ENCODE results near the gene ANKRD10.

GRCh38 chr13:110921209-110921608 lies 6.3 kb upstream of the ANKRD10 start:
- TF ChIP-seq NFRKB (IDR thresholded peaks at IDR 0.05): no peak
- TF ChIP-seq BHLHE40 (IDR thresholded peaks at IDR 0.05; ENCODE audit: borderline replicate concordance): no peak
- no peak for TF ChIP-seq ARNT (IDR thresholded peaks at IDR 0.05)
- TF ChIP-seq SP1 (IDR thresholded peaks at IDR 0.05): no peak
- TF ChIP-seq TARDBP (IDR thresholded peaks at IDR 0.05): no peak
- no peak for TF ChIP-seq FOXA1 (IDR thresholded peaks at IDR 0.05)
- no peak for TF ChIP-seq LEF1 (IDR thresholded peaks at IDR 0.05; ENCODE audit: borderline replicate concordance)
- no peak for TF ChIP-seq FOXM1 (IDR thresholded peaks at IDR 0.05; ENCODE audit: borderline replicate concordance)
- no peak for TF ChIP-seq HDGF (IDR thresholded peaks at IDR 0.05; ENCODE audit: borderline replicate concordance)
- no peak for TF ChIP-seq ELF4 (IDR thresholded peaks at IDR 0.05)
- TF ChIP-seq SUZ12 (IDR thresholded peaks at IDR 0.05): no peak

Measured in HEK293T (cell line).